Neural progenitor cell (in vitro differentiated cells): Measurements from ENCODE around the gene RPUSD1.

Source experiments
- EZH2 ChIP-seq: fragments of 200-600 bp; sonication (generic); IDR thresholded peaks from 2 replicates; pipeline ENCODE4 v1.6.1; 2017; ENCODE audit warnings: antibody characterized with exemption, mild to moderate bottlenecking, moderate library complexity
- TF ChIP-seq, protein P1 (sequence below): fragments of 200-600 bp; sonication (generic); IDR thresholded peaks from 2 replicates; pipeline ENCODE4 v1.5.1; 2017; ENCODE audit warnings: antibody characterized with exemption, mild to moderate bottlenecking

DNA sequence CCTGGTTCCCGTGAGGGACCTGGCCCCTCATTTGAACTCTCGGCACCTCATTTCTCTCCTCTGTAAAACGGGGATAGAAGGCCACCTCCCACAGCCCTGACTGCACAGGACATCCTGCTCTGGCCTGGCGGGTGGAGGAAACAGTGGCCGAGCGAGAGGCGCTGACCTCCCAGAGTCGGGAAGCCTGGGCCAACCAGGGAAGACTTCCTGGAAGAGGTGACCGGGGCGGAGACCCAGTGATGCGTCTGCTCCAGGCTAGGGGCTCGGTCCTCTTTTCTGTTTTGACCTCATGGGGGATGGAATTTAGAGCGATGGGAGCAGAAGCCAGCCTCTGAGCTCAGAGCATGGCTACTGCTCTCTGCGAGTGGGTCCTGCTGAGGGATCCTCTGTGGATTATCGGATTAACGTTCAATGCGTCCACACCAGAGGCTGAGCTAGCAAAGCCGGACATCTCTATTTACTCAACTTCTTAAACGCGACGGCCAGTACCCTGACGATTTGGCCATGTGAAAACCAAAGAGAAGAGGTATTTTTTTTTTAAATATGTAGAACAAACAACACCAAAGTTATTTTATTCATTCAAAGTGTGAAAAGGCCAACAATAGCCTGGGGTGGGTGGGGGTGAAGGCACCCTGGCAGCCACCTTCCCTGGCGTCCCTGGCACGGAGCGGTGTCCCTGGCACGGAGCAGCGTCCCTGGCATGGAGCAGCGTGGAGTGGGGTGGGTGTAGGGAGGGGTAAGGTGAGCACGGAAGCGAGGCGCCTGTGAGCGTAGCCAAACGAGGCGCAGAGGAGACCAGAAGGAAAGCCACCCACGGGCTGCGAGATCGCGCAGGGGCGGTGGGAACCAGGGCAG lies 36.8 kb downstream of the RPUSD1 start:
- TF ChIP-seq, protein P1, sequence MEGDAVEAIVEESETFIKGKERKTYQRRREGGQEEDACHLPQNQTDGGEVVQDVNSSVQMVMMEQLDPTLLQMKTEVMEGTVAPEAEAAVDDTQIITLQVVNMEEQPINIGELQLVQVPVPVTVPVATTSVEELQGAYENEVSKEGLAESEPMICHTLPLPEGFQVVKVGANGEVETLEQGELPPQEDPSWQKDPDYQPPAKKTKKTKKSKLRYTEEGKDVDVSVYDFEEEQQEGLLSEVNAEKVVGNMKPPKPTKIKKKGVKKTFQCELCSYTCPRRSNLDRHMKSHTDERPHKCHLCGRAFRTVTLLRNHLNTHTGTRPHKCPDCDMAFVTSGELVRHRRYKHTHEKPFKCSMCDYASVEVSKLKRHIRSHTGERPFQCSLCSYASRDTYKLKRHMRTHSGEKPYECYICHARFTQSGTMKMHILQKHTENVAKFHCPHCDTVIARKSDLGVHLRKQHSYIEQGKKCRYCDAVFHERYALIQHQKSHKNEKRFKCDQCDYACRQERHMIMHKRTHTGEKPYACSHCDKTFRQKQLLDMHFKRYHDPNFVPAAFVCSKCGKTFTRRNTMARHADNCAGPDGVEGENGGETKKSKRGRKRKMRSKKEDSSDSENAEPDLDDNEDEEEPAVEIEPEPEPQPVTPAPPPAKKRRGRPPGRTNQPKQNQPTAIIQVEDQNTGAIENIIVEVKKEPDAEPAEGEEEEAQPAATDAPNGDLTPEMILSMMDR = no peak
- TF ChIP-seq EZH2 = no peak
